LNCaP clone FGC (cell line): ENCODE results near the gene IL20.

ENCODE experiments used
- DNase-seq: peaks from one replicate; pipeline ENCODE4 v3.0.0-alpha.2; 2011; ENCODE audit warnings: low read depth
- H3K4me3 ChIP-seq: 2 replicates; pipeline ENCODE4 v1.5.1; 2011; ENCODE audit warnings: mild to moderate bottlenecking, low read depth, low read length, control low read depth
- CTCF ChIP-seq: IDR thresholded peaks from 2 replicates; pipeline ENCODE4 v1.5.1; 2012; ENCODE audit warnings: mild to moderate bottlenecking; ENCODE audit not compliant: control insufficient read depth, insufficient read depth; ENCODE audit errors: extremely low read depth

Gene IL20

GRCh38 chr1:206833106-206833680 lies 32.2 kb upstream of the IL20 start:
- no peak for DNase-seq
- TF ChIP-seq CTCF: no peak
- H3K4me3 ChIP-seq: no peak overlapping the region

GRCh38 chr1:206833801-206834200 lies 31.6 kb upstream of the IL20 start:
- DNase-seq: no peak
- no peak for TF ChIP-seq CTCF

GRCh38 chr1:206834217-206834616 lies 31.2 kb upstream of the IL20 start:
- H3K4me3 ChIP-seq: no peak overlapping the region
- TF ChIP-seq CTCF: no peak
- no peak for DNase-seq

More at GRCh38 chr1:206833801-206834200, 31.6 kb upstream of the IL20 start:
- no peak overlapping the region for H3K4me3 ChIP-seq

GRCh38 chr1:206834711-206835110 lies 30.7 kb upstream of the IL20 start:
- DNase-seq: no peak
- H3K4me3 ChIP-seq: no peak overlapping the region
- no peak for TF ChIP-seq CTCF

GRCh38 chr1:206835186-206835585 lies 30.2 kb upstream of the IL20 start:
- peak; percentile 61 for DNase-seq
- no peak for TF ChIP-seq CTCF
- H3K4me3 ChIP-seq: no peak overlapping the region

GRCh38 chr1:206836111-206836510 lies 29.3 kb upstream of the IL20 start:
- no peak for DNase-seq
- no peak overlapping the region for H3K4me3 ChIP-seq
- TF ChIP-seq CTCF: no peak

GRCh38 chr1:206839006-206839560 lies 26.3 kb upstream of the IL20 start:
- no peak for DNase-seq
- TF ChIP-seq CTCF: no peak
- H3K4me3 ChIP-seq: no peak overlapping the region
